Fibroblast of mammary gland (primary cell): ENCODE measurements around the gene PARM1.
"Not testable (repeated sequence)": the region's sequence is repeated elsewhere in the genome, so short reads cannot be mapped to it uniquely, and the experiment has no call there.

Source experiments
- DNase-seq: peaks from one replicate; pipeline ENCODE4 v3.0.0-alpha.2; 2010; ENCODE audit warnings: low read depth
- H3K4me3 ChIP-seq: 2 replicates; pipeline ENCODE4 v1.5.1; 2011; ENCODE audit warnings: low read depth, mild to moderate bottlenecking, low read length, moderate library complexity; ENCODE audit not compliant: control insufficient read depth
- TF ChIP-seq, protein P1 (sequence below): conservative IDR thresholded peaks from 2 replicates; pipeline ENCODE4 v1.5.1; 2011; ENCODE audit warnings: low read depth, low read length, inconsistent platforms; ENCODE audit not compliant: control insufficient read depth, insufficient read depth

PARM1 gene

GRCh38 chr4:74990276-74990875 is 57.5 kb downstream of the PARM1 start:
- no peak overlapping the region for H3K4me3 ChIP-seq
- no peak for DNase-seq
- TF ChIP-seq, protein P1, sequence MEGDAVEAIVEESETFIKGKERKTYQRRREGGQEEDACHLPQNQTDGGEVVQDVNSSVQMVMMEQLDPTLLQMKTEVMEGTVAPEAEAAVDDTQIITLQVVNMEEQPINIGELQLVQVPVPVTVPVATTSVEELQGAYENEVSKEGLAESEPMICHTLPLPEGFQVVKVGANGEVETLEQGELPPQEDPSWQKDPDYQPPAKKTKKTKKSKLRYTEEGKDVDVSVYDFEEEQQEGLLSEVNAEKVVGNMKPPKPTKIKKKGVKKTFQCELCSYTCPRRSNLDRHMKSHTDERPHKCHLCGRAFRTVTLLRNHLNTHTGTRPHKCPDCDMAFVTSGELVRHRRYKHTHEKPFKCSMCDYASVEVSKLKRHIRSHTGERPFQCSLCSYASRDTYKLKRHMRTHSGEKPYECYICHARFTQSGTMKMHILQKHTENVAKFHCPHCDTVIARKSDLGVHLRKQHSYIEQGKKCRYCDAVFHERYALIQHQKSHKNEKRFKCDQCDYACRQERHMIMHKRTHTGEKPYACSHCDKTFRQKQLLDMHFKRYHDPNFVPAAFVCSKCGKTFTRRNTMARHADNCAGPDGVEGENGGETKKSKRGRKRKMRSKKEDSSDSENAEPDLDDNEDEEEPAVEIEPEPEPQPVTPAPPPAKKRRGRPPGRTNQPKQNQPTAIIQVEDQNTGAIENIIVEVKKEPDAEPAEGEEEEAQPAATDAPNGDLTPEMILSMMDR = no peak

DNA sequence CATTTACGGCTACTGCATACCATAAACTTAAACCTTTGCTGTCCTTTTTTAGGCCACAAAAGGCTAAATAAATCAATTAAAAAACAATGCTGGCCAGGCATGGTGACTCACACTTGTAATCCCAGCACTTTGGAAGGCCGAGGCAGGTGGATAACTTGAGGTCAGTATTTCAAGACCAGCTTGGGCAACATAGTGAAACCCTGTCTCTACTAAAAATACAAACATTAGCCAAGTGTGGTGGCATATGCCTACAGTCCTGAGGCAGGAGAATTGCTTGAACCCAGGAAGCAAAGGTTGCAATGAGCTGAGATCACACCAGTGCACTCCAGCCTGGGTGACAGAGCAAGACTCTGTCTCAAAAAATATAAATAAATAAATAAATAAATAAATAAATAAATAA is 61.5 kb downstream of the PARM1 start:
- H3K4me3 ChIP-seq, DNase-seq: not testable (repeated sequence)

DNA sequence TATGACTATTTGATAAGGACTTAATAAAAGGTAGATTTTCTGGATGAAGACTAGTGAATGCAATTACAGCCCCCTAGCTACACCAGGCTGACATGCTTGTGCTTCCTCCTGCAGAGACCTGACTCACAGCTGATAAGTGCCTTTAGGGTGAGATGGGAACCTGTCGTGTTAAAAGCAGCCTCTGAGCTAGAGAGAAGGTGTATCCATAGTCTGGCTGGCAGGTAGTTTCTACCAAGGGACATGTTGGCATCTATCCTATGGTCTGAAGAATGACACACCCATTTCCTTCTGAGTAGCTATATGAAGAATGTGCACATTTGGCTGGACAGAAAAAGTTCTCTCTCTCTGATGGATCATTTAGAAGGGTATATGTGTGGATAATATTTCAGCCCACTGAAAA is 64.1 kb downstream of the PARM1 start:
- H3K4me3 ChIP-seq = no peak overlapping the region
- TF ChIP-seq, protein P1 = no peak
- DNase-seq = no peak

- no peak overlapping the region for H3K4me3 ChIP-seq
- TF ChIP-seq, protein P1 = no peak
- no peak for DNase-seq
Measured at GRCh38 chr4:74997948-74998729, 65.2 kb downstream of the PARM1 start.

GRCh38 chr4:74999714-75000309 is 66.9 kb downstream of the PARM1 start:
- TF ChIP-seq, protein P1 = no peak
- DNase-seq = no peak
- H3K4me3 ChIP-seq = no peak overlapping the region

- TF ChIP-seq, protein P1 = no peak
- H3K4me3 ChIP-seq = no peak overlapping the region
- no peak for DNase-seq
Measured at GRCh38 chr4:75001871-75002270, 69.0 kb downstream of the PARM1 start.

DNA sequence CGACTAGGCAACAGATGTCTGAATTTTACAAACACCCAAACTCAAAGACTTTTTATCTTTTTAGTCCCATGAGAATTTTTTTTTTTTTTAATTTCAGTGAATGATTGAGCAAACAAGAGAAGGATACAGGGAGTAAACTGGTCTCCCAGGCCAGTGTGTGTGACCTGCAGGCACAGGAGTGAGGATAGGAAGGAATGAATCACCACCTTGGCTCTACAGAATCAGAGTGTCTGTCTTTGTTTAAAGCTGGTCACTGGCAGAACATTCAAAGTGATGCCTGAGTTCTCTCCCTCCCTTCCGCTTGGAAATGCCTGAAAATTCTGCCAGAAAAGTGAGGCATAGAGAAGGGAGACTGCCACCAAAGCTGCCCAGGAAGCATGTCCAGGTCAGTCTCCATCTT is 69.5 kb downstream of the PARM1 start:
- DNase-seq = no peak
- TF ChIP-seq, protein P1 = no peak
- H3K4me3 ChIP-seq = no peak overlapping the region
